Stimulated activated CD4-positive, alpha-beta T cell treated with anti-CD3 and anti-CD28 coated beads, TNF-alpha, amount 100 ng/mL, for 24 hours (primary cell): ENCODE measurements around the gene EHD4.

Source experiments
- DNase-seq, 3 experiments: peaks; one replicate each; pipeline ENCODE4 v3.0.0-alpha.2; 2020; ENCODE audit warnings: low read depth in 3 of 3

EHD4 gene

GRCh38 chr15:41980654-41981323, 8.4 kb upstream of the EHD4 start:
- DNase-seq, result no peak

GRCh38 chr15:41979493-41980266, 7.3 kb upstream of the EHD4 start:
- no peak for DNase-seq

- no peak for DNase-seq
Measured at GRCh38 chr15:41978534-41978933, 6.2 kb upstream of the EHD4 start.

GRCh38 chr15:41977757-41978383, 5.5 kb upstream of the EHD4 start:
- DNase-seq, result no peak

- no peak for DNase-seq
Measured at GRCh38 chr15:41975669-41976068, 3.3 kb upstream of the EHD4 start.

- DNase-seq, result no peak
Measured at GRCh38 chr15:41974041-41974440, 1.7 kb upstream of the EHD4 start.

GRCh38 chr15:41971895-41972252, 483 bp downstream of the EHD4 start:
- DNase-seq, result no peak

GRCh38 chr15:41971089-41971894, 1.1 kb downstream of the EHD4 start:
- peak; percentile 50 to 77 (median 57) for DNase-seq

- DNase-seq, result no peak
Measured at GRCh38 chr15:41970456-41970855, 1.9 kb downstream of the EHD4 start.

GRCh38 chr15:41969851-41970431, 2.4 kb downstream of the EHD4 start:
- no peak for DNase-seq

- no peak for DNase-seq
Measured at GRCh38 chr15:41968701-41969100, 3.7 kb downstream of the EHD4 start.

GRCh38 chr15:41967506-41968206, 4.7 kb downstream of the EHD4 start:
- DNase-seq, result no peak

- no peak for DNase-seq
Measured at GRCh38 chr15:41966920-41967465, 5.4 kb downstream of the EHD4 start.

GRCh38 chr15:41966414-41966812, 5.9 kb downstream of the EHD4 start:
- no peak for DNase-seq

- no peak for DNase-seq
Measured at GRCh38 chr15:41965441-41966413, 6.6 kb downstream of the EHD4 start.

- no peak for DNase-seq
Measured at GRCh38 chr15:41961595-41962202, 10.7 kb downstream of the EHD4 start.

- no peak for DNase-seq
Measured at GRCh38 chr15:41961001-41961518, 11.3 kb downstream of the EHD4 start.

- DNase-seq, result no peak
Measured at GRCh38 chr15:41958002-41958420, 14.3 kb downstream of the EHD4 start.
